Endometrium (tissue), 2 donors: ENCODE measurements around the gene CLEC16A.

ENCODE experiments used
- FAIRE-seq: peaks from 2 replicates; lab custom pipeline; 2012; peaks lifted over from hg19 to GRCh38; lab: Jason Lieb, UNC
- donor health status: control.
- donor health status: control.

Gene CLEC16A

GRCh38 chr16:10989559-10989958 lies 45.2 kb downstream of the CLEC16A start:
- FAIRE-seq, result no peak

GRCh38 chr16:10990378-10990777 lies 46.0 kb downstream of the CLEC16A start:
- no peak for FAIRE-seq

- no peak for FAIRE-seq
Measured at GRCh38 chr16:10992112-10992511, 47.7 kb downstream of the CLEC16A start.

DNA sequence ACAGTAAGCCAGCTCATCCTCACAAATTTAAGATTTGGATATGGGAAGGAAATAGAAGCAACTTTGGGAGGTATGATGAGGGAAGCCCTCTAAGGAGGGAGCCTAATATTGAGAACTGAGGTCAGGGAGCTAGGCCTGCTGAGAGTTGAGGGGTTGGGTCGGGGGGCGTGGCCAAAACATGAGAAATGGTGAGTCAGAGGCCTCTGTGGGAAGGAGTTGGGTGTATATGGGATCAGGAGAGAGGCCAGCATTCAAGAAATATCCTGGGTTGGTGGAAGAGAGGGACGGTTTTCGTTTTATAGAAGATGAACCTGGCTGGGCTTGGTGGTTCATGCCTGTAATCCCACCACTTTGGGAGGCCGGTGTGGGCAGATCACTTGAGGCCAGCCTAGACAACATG lies 48.4 kb downstream of the CLEC16A start:
- no peak for FAIRE-seq

DNA sequence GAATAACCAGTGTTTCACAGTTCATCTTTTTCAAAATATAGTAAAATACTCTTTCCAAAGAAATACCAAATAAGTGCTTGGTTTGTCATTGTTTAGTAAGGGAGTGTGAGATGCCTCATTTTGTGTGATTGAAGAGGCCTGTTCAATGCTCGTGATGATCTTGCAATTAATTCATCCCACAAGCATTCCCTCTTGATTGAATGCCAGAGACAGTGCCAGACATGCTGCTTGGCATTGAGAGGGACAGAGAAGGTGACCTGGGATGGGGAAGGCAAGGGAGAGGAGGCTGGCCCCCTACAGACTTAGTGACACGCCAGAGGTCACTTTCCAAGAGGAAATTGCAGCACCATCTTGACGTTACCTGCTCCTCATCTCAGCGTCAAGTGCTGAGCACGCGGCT lies 49.3 kb downstream of the CLEC16A start:
- no peak for FAIRE-seq

GRCh38 chr16:10994571-10994970 lies 50.2 kb downstream of the CLEC16A start:
- FAIRE-seq, result no peak

DNA sequence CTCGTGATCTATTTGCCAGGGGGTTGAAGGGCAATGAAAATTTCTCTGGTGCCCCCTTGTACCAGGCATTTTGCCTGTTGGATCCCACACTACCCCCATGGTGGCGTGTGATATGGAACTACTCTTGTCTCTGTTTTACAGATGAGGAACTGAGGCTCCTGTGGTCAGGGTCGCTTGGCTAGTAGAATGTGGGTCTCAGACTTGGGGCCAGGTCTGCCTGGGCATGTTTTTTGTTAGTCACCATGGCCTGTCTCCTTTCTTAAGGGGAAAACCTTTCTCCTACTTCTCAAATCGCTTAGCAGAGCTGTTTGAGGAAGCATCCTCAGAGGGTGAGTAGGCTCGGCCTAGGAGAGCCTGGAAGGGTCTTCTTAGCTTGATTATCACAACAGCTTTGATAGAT lies 51.2 kb downstream of the CLEC16A start:
- no peak for FAIRE-seq

DNA sequence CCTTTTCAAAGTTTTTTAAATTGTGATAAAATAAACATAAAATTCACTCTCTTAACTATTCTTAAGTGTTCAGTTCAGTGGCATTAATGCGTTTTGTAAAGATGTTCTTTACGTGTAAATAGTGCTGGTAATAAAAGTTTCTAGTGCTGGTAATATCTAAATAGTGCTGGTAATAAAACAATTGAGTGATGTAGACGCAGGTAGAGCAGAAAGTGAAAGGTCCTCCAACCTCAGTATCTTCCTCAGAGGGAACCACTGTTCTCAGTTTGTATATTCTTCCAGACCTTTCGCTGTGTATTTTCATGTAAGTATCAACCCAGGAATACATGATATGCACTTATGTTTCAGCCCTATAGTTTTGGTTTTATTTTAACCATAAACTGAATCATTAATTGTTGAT lies 53.1 kb downstream of the CLEC16A start:
- no peak for FAIRE-seq

DNA sequence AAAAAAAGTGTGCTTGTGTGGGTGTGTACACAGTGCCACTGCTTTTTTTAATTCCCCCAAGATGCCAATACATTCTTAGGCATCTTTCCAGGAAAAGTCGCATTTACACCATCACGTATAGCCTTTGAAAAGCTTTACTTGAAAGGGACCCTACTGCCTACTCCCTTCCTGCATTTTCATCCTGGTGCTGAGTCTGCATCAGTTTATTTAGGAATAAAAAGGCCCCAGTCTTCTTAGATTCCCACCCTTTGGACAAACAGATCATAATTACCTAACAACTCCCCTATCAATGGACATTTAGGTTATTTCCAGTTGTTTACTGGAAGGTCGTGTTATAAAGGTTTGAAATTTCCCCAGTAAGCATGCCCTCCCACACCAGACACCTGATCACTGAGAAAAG lies 54.9 kb downstream of the CLEC16A start:
- no peak for FAIRE-seq

DNA sequence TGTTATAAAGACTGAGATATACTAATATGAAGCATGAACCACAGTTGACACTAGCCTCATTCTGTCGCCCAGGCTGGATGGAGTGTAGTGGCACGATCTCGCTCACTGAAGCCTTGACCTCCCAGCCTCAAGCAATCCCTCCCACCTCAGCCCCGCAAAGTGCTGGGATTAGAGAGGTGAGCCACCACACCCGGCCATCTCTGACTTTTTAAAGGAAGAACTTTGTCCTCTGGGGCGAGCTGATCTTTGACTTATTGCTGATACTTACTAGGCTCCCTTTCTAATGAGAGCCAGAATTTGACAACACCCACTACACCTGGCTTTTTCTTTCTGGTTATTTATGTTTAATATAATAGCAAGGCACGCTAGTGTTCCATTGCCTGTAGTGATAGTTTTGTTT lies 57.2 kb downstream of the CLEC16A start:
- no peak for FAIRE-seq

GRCh38 chr16:11003141-11003540 lies 58.8 kb downstream of the CLEC16A start:
- FAIRE-seq, result no peak

- FAIRE-seq, result no peak
Measured at GRCh38 chr16:11004351-11004750, 60.0 kb downstream of the CLEC16A start.

GRCh38 chr16:11004973-11005610 lies 60.7 kb downstream of the CLEC16A start:
- FAIRE-seq, result no peak

- FAIRE-seq, result no peak
Measured at GRCh38 chr16:11005611-11005975, 61.2 kb downstream of the CLEC16A start.

- no peak for FAIRE-seq
Measured at GRCh38 chr16:11006656-11007055, 62.3 kb downstream of the CLEC16A start.

GRCh38 chr16:11007714-11008280 lies 63.4 kb downstream of the CLEC16A start:
- FAIRE-seq, result no peak

DNA sequence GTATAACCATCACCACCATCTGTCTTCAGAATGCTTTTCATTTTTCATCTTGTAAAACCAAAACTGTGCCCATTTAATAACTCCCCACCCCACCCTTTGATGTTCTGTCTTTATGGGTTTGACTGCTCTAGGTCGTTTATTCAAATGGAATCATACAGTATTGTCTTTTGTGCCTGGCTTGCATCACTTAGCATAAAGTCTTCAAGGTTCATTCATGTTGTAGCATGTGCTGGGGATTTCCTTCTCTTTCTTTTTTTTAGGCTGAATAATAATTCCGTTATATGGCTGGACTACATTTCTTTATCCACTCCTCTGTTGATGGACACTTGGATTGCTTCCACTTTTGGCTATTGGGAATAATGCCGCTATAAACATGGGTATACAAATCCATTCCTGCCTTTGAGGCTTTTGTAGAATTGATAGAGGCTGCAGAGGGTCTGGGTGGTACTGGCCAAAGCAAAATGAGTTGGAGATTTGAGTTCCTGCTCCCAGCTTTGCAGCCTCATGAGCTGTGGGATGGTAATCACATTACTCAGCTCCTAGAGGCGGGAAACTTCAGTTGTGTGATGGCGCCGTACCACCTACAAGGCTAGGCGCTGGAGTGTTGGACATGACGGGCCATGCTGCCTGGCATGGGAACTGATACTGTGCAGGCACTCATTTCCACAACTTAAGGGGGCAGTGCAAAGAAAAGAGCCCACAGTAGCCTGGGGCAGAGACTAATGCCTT lies 64.8 kb downstream of the CLEC16A start:
- FAIRE-seq, result no peak

- FAIRE-seq, result no peak
Measured at GRCh38 chr16:11010575-11011221, 66.3 kb downstream of the CLEC16A start.

DNA sequence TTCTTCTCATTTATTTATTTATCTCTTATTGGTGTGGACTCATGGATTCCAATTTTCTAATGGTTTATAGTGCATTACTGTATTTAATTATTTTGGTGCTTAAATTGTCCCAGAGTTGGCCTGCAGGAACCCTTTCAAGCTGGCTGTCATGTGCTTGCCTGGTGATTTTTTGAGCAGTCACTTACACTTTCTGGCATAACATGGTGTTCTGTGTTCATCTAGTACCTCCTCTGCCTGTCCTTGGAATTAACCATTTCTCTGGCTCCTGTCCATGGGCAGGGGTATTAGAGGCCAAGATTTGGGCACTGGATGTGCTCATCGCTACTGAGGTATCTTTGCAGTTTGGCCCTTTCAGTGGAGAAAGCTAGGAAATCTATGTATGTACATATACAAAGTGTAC lies 67.0 kb downstream of the CLEC16A start:
- FAIRE-seq, result no peak

DNA sequence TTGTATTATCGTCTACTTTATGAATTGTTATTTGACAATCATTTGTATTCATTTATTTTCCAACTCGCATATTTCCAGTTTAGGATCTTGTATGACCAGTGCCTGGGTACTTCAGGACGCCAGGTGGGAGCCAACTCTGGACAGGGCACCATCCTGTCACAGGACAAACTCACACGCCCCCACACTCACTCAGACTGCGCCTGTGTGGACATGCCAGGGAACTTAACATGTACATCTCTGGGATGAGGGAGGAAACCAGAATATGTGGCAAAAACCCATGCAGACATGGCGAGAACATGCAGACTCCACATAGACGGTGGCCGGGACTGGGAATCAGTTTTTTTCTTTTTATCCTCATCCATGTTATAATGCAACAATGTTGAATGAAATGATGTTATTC lies 68.5 kb downstream of the CLEC16A start:
- FAIRE-seq, result no peak

DNA sequence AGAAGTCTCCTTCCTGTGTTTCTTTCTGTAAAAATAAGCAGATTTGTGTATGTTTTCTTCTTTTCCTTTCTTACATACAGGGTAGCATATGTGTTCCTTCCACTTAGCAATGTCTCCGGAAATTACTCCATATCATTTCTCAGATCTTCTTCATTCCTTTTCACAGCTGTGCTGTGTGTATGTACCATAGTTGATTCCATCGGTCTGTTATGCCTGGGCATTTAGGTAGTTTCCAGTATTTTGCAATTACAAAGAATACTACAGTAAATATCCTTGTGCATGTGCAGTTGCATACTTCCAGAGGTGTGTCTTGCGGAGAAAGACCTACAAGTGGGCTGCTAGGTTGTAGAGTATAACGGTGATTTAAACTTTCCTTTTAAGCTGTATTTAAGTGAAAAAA lies 69.8 kb downstream of the CLEC16A start:
- no peak for FAIRE-seq

- FAIRE-seq, result no peak
Measured at GRCh38 chr16:11015076-11015475, 70.7 kb downstream of the CLEC16A start.

GRCh38 chr16:11015607-11016006 lies 71.2 kb downstream of the CLEC16A start:
- FAIRE-seq, result no peak
